Cardiac muscle cell (in vitro differentiated cells and primary cell): ENCODE results near the gene SH3GL2. TPM values are rescaled to one million over a fixed set of nuclear protein-coding genes. Genes with fewer than 3 reads are reported as not detected.

Experiments used
- DNase-seq, 2 donors: peaks; one replicate each; pipeline versions ENCODE4 v3.0.0 to v3.0.0-alpha.2; 2010 to 2017; ENCODE audit warnings: low read depth in 1 of 2, low spot score in 1 of 2
- H3K27ac ChIP-seq: fragments of 200-600 bp; sonication (generic); 2 replicates; pipeline ENCODE4 v1.5.1; 2016
- H3K27me3 ChIP-seq: fragments of 200-600 bp; sonication (generic); 2 replicates; pipeline ENCODE4 v1.6.0; 2016; ENCODE audit warnings: control low read depth
- H3K36me3 ChIP-seq: fragments of 200-600 bp; sonication (generic); 2 replicates; pipeline ENCODE4 v1.5.1; 2016; ENCODE audit warnings: control low read depth
- H3K4me1 ChIP-seq: fragments of 200-600 bp; sonication (generic); 2 replicates; pipeline ENCODE4 v1.8.1; 2017; ENCODE audit warnings: low read depth, mild to moderate bottlenecking, mixed run types
- H3K4me3 ChIP-seq: fragments of 200-600 bp; sonication (generic); 2 replicates; pipeline ENCODE4 v1.5.1; 2016; ENCODE audit warnings: mild to moderate bottlenecking
- H3K9me3 ChIP-seq: fragments of 200-600 bp; sonication (generic); 2 replicates; pipeline ENCODE4 v1.5.1; 2017; ENCODE audit warnings: low read depth, mild to moderate bottlenecking, control low read depth
- CTCF ChIP-seq: IDR thresholded peaks from 2 replicates; pipeline ENCODE4 v1.5.1; 2012; ENCODE audit warnings: low read depth, mild to moderate bottlenecking, low read length
- polyA plus RNA-seq: library from polyadenylated mRNA; unstranded; fragments of >200 nt; fragmentation: Nextera tagmentation; extraction: Ambion mirVana; gene quantifications from 2 replicates; pipeline ENCODE4 v1.2.1, GENCODE V29; 2016
- total RNA-seq: library from RNA; depleted of rRNA; stranded (reverse); fragments of >200 nt; gene quantifications from 2 replicates; pipeline ENCODE4 v1.2.3, GENCODE V29; 2016

The SH3GL2 gene
- total and polyA plus RNA-seq, 2 experiments from 2014 or later, result 0.06 TPM; not detected in 1

- no peaks in the 10 kb centered on the region for H3K9me3 ChIP-seq
Measured at GRCh38 chr9:17839776-17840175, 260.9 kb downstream of the SH3GL2 start.

GRCh38 chr9:17843236-17843635, 264.4 kb downstream of the SH3GL2 start:
- no peak overlapping the region for H3K4me3 ChIP-seq
- DNase-seq, result no peak
- H3K4me1 ChIP-seq, result no peaks in the 10 kb centered on the region
- no peaks in the 10 kb centered on the region for H3K27me3 ChIP-seq
- H3K27ac ChIP-seq, result no peak overlapping the region
- no peaks in the 10 kb centered on the region for H3K36me3 ChIP-seq
- TF ChIP-seq CTCF, result no peak
- H3K9me3 ChIP-seq, result no peaks in the 10 kb centered on the region

More at GRCh38 chr9:17839776-17840175, 260.9 kb downstream of the SH3GL2 start:
- no peak for TF ChIP-seq CTCF
- Histone ChIP-seq H3K27me3 (peaks cover 2% of the 10 kb centered on the region), H3K36me3 (no peaks in the 10 kb centered on the region), H3K4me3 (no peak overlapping the region), H3K4me1 (no peaks in the 10 kb centered on the region), H3K27ac (no peak overlapping the region)
- DNase-seq, result peak in 1 of 2 donors; percentile 6
